Measurements from ENCODE around the gene QRSL1. TPM values are rescaled to one million over a fixed set of nuclear protein-coding genes. Genes with fewer than 3 reads are reported as not detected.

The QRSL1 gene
- total RNA-seq, 1 experiment from 2014 or later = 19.5 TPM

GRCh38 chr6:106702046-106702445 lies 72.7 kb downstream of the QRSL1 start:
- no peak overlapping the region for H3K4me2 ChIP-seq (ENCODE audit: insufficient read depth, insufficient read length, low read length)
- no peak overlapping the region for H3K56ac ChIP-seq (ENCODE audit: insufficient read length, low read depth, low read length)
- no peak overlapping the region for H2BK5ac ChIP-seq (ENCODE audit: insufficient read length, low read length)
- no peak for DNase-seq
- H3K27me3 ChIP-seq (ENCODE audit: insufficient read depth, low read length) = no peaks in the 10 kb centered on the region
- H3T11ph ChIP-seq (ENCODE audit: low read length) = no peak overlapping the region
- H3K14ac ChIP-seq (ENCODE audit: insufficient read depth, low read length) = no peak overlapping the region
- H3K23ac ChIP-seq (ENCODE audit: insufficient read length, low read depth, low read length) = no peak overlapping the region
- no peak overlapping the region for H4K8ac ChIP-seq (replicated peaks; ENCODE audit: insufficient read length, low read depth, low read length)
- no peak overlapping the region for H3K18ac ChIP-seq (ENCODE audit: insufficient read length, low read depth, low read length)
- H2BK120ac ChIP-seq (ENCODE audit: low read depth, low read length, poor library complexity, severe bottlenecking) = no peak overlapping the region
- H3K27ac ChIP-seq (ENCODE audit: insufficient read length, low read depth, low read length) = no peak overlapping the region
- Mint-ChIP-seq H3K36me3 (ENCODE audit: insufficient read depth in 1 of 3, low read depth in 3 of 3) (peaks cover 10 to 28% (median 21%) of the 10 kb centered on the region in 3 experiments), H3K27me3 (ENCODE audit: low read depth) (no peaks in the 10 kb centered on the region; the same call in 1 of the 2 replicates), H3K27ac (no peak overlapping the region), H3K4me1 (peaks cover 22 to 24% of the 10 kb centered on the region in 2 experiments), H3K9me3 (peaks cover 27 to 32% of the 10 kb centered on the region in 2 experiments), H3K4me3 (no peak overlapping the region)
- peaks cover 4% of the 10 kb centered on the region; the same call in 1 of the 2 replicates for H3K4me1 ChIP-seq (ENCODE audit: insufficient read depth, low read length)
- H2BK12ac ChIP-seq (ENCODE audit: insufficient read length, low read depth, low read length) = no peak overlapping the region
- peaks cover 16% of the 10 kb centered on the region for H3K9me3 ChIP-seq (ENCODE audit: control insufficient read depth, low read depth, low read length)
- no peak overlapping the region for H3K4ac ChIP-seq (ENCODE audit: low read depth, low read length)
- no peaks in the 10 kb centered on the region for H3K79me2 ChIP-seq (ENCODE audit: insufficient read depth, low read length)
- H2BK15ac ChIP-seq (ENCODE audit: low read depth, low read length) = no peak overlapping the region
- H3K23me2 ChIP-seq (ENCODE audit: insufficient read length, low read depth, low read length, poor library complexity, severe bottlenecking) = no peaks in the 10 kb centered on the region
- no peak overlapping the region for H2AK5ac ChIP-seq (ENCODE audit: insufficient read length, low read length)
- no peak overlapping the region for H2AFZ ChIP-seq (ENCODE audit: low read length)
- WGBS (ENCODE audit: extremely low coverage, insufficient read length, low lambda C conversion rate) = no CpG with 5 or more reads among the region's 4 CpGs
- no peak for TF ChIP-seq CTCF (conservative IDR thresholded peaks at IDR 0.05)
- no peak overlapping the region for H2BK20ac ChIP-seq (ENCODE audit: low read depth, low read length, poor library complexity, severe bottlenecking)
- H3K79me1 ChIP-seq (ENCODE audit: insufficient read depth, low read depth, low read length, poor library complexity, severe bottlenecking) = no peaks in the 10 kb centered on the region
- H3K9ac ChIP-seq (ENCODE audit: extremely low read depth, insufficient read length, low read length) = no peak overlapping the region
- no peak overlapping the region for H4K5ac ChIP-seq (ENCODE audit: insufficient read length, low read depth, low read length)
- H4K20me1 ChIP-seq (ENCODE audit: control insufficient read depth, insufficient read depth, insufficient read length) = no peaks in the 10 kb centered on the region
- no peak overlapping the region for H4K91ac ChIP-seq (ENCODE audit: insufficient read length, low read depth, low read length)

All from H9 (cell line).